ENCODE measurements around the gene ADPRHL1.

ADPRHL1 gene

GRCh38 chr13:113407531-113408393 lies 45.5 kb downstream of the ADPRHL1 start:
- no peaks in the 10 kb centered on the region for H3K9me3 ChIP-seq (ENCODE audit: insufficient read depth, low read depth, low read length)
- H3K27me3 ChIP-seq (ENCODE audit: insufficient read depth, low read length, poor library complexity, severe bottlenecking), result no peaks in the 10 kb centered on the region
- no peak overlapping the region for H3K4me2 ChIP-seq (ENCODE audit: low read depth, low read length, poor library complexity, severe bottlenecking)
- H4K20me1 ChIP-seq (ENCODE audit: insufficient read depth, low read length, poor library complexity, severe bottlenecking), result no peaks in the 10 kb centered on the region
- no peaks in the 10 kb centered on the region for H3K4me1 ChIP-seq (ENCODE audit: insufficient read depth, low read length, poor library complexity, severe bottlenecking)
- TF ChIP-seq CTCF (conservative IDR thresholded peaks at IDR 0.05; ENCODE audit: low read length) (no peak), EZH2phosphoT487 (IDR thresholded peaks at IDR 0.05; ENCODE audit: borderline replicate concordance) (no peak)
- no peak overlapping the region for H3K9ac ChIP-seq (ENCODE audit: low read depth, low read length, poor library complexity, severe bottlenecking)
- H3K4me3 ChIP-seq (ENCODE audit: low read length, poor library complexity, severe bottlenecking), result no peak overlapping the region
- no peaks in the 10 kb centered on the region for H3K9me2 ChIP-seq (replicated peaks; ENCODE audit: low read depth, low read length)
- H2AFZ ChIP-seq (ENCODE audit: low read length), result no peak overlapping the region
- H3K36me3 ChIP-seq (ENCODE audit: insufficient read depth, low read length), result no peaks in the 10 kb centered on the region
- no peaks in the 10 kb centered on the region for H3F3A ChIP-seq (ENCODE audit: low read depth)
- H3K79me2 ChIP-seq (ENCODE audit: insufficient read depth, low read length), result no peaks in the 10 kb centered on the region

GRCh38 chr13:113407103-113407530 lies 46.2 kb downstream of the ADPRHL1 start:
- Histone ChIP-seq H3K9me3 (ENCODE audit: insufficient read depth, low read depth, low read length) (no peaks in the 10 kb centered on the region), H3K4me1 (ENCODE audit: insufficient read depth, low read length, poor library complexity, severe bottlenecking) (no peaks in the 10 kb centered on the region), H4K20me1 (ENCODE audit: insufficient read depth, low read length, poor library complexity, severe bottlenecking) (no peaks in the 10 kb centered on the region), H3K9me2 (replicated peaks; ENCODE audit: low read depth, low read length) (no peaks in the 10 kb centered on the region), H3K27me3 (ENCODE audit: insufficient read depth, low read length, poor library complexity, severe bottlenecking) (no peaks in the 10 kb centered on the region), H3F3A (ENCODE audit: low read depth) (no peaks in the 10 kb centered on the region), H3K79me2 (ENCODE audit: insufficient read depth, low read length) (no peaks in the 10 kb centered on the region), H3K4me3 (ENCODE audit: low read length, poor library complexity, severe bottlenecking) (no peak overlapping the region), H2AFZ (ENCODE audit: low read length) (no peak overlapping the region), H3K36me3 (ENCODE audit: insufficient read depth, low read length) (no peaks in the 10 kb centered on the region), H3K4me2 (ENCODE audit: low read depth, low read length, poor library complexity, severe bottlenecking) (no peak overlapping the region), H3K9ac (ENCODE audit: low read depth, low read length, poor library complexity, severe bottlenecking) (no peak overlapping the region)
- TF ChIP-seq CTCF (conservative IDR thresholded peaks at IDR 0.05; ENCODE audit: low read length) (no peak), EZH2phosphoT487 (IDR thresholded peaks at IDR 0.05; ENCODE audit: borderline replicate concordance) (no peak)

GRCh38 chr13:113406321-113407102 lies 46.8 kb downstream of the ADPRHL1 start:
- Histone ChIP-seq H3K4me2 (ENCODE audit: low read depth, low read length, poor library complexity, severe bottlenecking) (no peak overlapping the region), H3K9ac (ENCODE audit: low read depth, low read length, poor library complexity, severe bottlenecking) (no peak overlapping the region)

More at GRCh38 chr13:113406321-113407102, 46.8 kb downstream of the ADPRHL1 start:
- Histone ChIP-seq H3K9me3 (ENCODE audit: insufficient read depth, low read depth, low read length) (no peaks in the 10 kb centered on the region), H3K36me3 (ENCODE audit: insufficient read depth, low read length) (no peaks in the 10 kb centered on the region), H4K20me1 (ENCODE audit: insufficient read depth, low read length, poor library complexity, severe bottlenecking) (no peaks in the 10 kb centered on the region), H3K79me2 (ENCODE audit: insufficient read depth, low read length) (no peaks in the 10 kb centered on the region), H2AFZ (ENCODE audit: low read length) (no peak overlapping the region), H3F3A (ENCODE audit: low read depth) (no peaks in the 10 kb centered on the region), H3K27me3 (ENCODE audit: insufficient read depth, low read length, poor library complexity, severe bottlenecking) (no peaks in the 10 kb centered on the region), H3K4me1 (ENCODE audit: insufficient read depth, low read length, poor library complexity, severe bottlenecking) (no peaks in the 10 kb centered on the region), H3K9me2 (replicated peaks; ENCODE audit: low read depth, low read length) (no peaks in the 10 kb centered on the region), H3K4me3 (ENCODE audit: low read length, poor library complexity, severe bottlenecking) (no peak overlapping the region)
- no peak for TF ChIP-seq CTCF (conservative IDR thresholded peaks at IDR 0.05; ENCODE audit: low read length)
- no peak for TF ChIP-seq EZH2phosphoT487 (IDR thresholded peaks at IDR 0.05; ENCODE audit: borderline replicate concordance)

Measured in Loucy (cell line).